Stimulated activated CD4-positive, alpha-beta T cell treated with anti-CD3 and anti-CD28 coated beads, Interleukin-15, amount 100 ng/mL, for 24 hours (primary cell): Measurements from ENCODE around the gene FYN.
"Not testable (repeated sequence)": the region's sequence is repeated elsewhere in the genome, so short reads cannot be mapped to it uniquely, and the experiment has no call there.

Source experiments
- DNase-seq: peaks from one replicate; pipeline ENCODE4 v3.0.0-alpha.2; 2020

The FYN gene

GRCh38 chr6:111850295-111850937 is 22.8 kb downstream of the FYN start:
- DNase-seq = no peak

- DNase-seq = no peak
Observed at GRCh38 chr6:111849298-111849697, 24.0 kb downstream of the FYN start.

- DNase-seq = no peak
Observed at GRCh38 chr6:111848262-111848812, 24.9 kb downstream of the FYN start.

- no peak for DNase-seq
Observed at GRCh38 chr6:111846492-111847409, 26.5 kb downstream of the FYN start.

GRCh38 chr6:111846066-111846465 is 27.2 kb downstream of the FYN start:
- no peak for DNase-seq

- no peak for DNase-seq
Observed at GRCh38 chr6:111845441-111845871, 27.8 kb downstream of the FYN start.

- DNase-seq = no peak
Observed at GRCh38 chr6:111844921-111845320, 28.3 kb downstream of the FYN start.

GRCh38 chr6:111844376-111844775 is 28.9 kb downstream of the FYN start:
- no peak for DNase-seq

GRCh38 chr6:111843347-111844147 is 29.7 kb downstream of the FYN start:
- peak; percentile 75 for DNase-seq

- no peak for DNase-seq
Observed at GRCh38 chr6:111842891-111843290, 30.4 kb downstream of the FYN start.

- no peak for DNase-seq
Observed at GRCh38 chr6:111842271-111842822, 30.9 kb downstream of the FYN start.

GRCh38 chr6:111841822-111842221 is 31.4 kb downstream of the FYN start:
- DNase-seq = peak; percentile 65

- no peak for DNase-seq
Observed at GRCh38 chr6:111840803-111841202, 32.4 kb downstream of the FYN start.

GRCh38 chr6:111838749-111839484 is 34.3 kb downstream of the FYN start:
- peak; percentile 49 for DNase-seq

- DNase-seq = peak; percentile 74
Observed at GRCh38 chr6:111837641-111838500, 35.4 kb downstream of the FYN start.

- no peak for DNase-seq
Observed at GRCh38 chr6:111837007-111837406, 36.2 kb downstream of the FYN start.

- DNase-seq = no peak
Observed at GRCh38 chr6:111835807-111836206, 37.4 kb downstream of the FYN start.

- DNase-seq = not testable (repeated sequence)
Observed at GRCh38 chr6:111835398-111835797, 37.9 kb downstream of the FYN start.

- DNase-seq = no peak
Observed at GRCh38 chr6:111834356-111834755, 38.9 kb downstream of the FYN start.

- DNase-seq = no peak
Observed at GRCh38 chr6:111832833-111833418, 40.3 kb downstream of the FYN start.

GRCh38 chr6:111831408-111831807 is 41.8 kb downstream of the FYN start:
- no peak for DNase-seq
